ENCODE results near the gene RO60.
"Not testable (repeated sequence)": the region's sequence is repeated elsewhere in the genome, so short reads cannot be mapped to it uniquely, and the experiment has no call there.

Gene RO60

DNA sequence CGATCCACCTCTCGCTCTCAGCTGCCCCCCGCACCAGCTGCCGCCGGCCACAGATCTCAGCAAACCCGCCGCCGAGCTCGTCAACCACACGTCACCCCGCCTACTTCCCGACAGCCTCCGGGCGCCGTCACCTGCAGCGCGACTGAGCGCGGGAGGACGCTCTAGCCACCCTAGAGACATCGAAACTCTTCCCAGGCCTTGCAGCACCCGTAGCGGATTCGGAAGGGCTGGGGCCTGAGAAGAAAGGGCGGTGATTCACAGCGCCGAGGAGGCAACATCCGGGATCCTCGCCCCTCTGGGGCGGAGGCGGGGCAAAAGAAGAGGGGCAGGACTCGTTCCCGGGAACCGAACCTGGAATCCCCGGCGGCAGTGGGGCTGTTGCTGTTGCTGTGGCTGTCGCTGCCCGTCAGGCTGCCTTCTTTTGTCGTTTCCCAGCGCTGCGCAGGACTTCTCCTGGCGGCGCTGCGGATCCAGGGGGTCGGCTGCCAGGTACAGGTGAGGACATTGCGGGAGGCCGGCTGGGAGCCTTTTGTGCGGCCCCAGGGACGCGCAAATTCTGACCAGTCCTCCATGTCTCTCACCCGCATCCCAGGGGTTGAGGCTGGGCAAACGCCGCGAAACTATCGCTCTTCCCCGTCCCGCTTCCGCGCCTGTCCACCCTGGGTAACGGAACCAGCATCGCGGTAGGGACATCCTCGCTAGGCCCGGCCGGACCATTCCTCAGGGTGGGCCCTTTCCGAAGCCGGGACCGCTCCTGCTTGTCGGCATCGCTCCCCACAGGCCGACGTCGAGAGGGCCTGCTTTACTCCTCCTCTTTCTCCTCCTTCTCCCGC, at the start of gene RO60, which contains the start of gene UCHL5:
TSS of gene RO60 (plus strand) at position 331 of the 833 bp plus-strand sequence. CDS start 9,443 bp downstream, outside the sequence.
TSS of gene UCHL5 (minus strand) at position 79 of the 833 bp plus-strand sequence. CDS start 100 bp downstream, outside the sequence.
- peak; percentile 99 for DNase-seq

GRCh38 chr1:193011406-193011805, 48.0 kb upstream of the RO60 start:
- DNase-seq: no peak

DNA sequence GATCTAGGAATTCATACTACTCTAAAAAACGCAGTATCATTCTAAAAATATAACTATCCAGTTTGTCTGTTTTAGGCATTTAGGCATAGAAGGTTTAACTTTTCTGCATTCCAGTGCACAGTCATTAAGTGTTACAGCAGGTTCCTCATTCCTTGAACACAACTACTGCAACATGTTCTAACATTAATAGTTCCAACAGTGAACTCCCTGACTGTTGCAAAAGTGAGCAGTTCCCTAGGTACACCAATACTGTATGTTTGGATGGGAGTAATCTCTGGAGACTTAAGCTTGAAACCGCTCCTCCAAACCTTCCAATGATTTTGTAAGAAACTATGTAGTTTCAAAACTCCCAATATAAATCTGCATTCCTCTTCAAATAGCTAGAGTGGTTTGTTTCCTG, 46.4 kb upstream of the RO60 start:
- DNase-seq: no peak

GRCh38 chr1:193013707-193014106, 45.7 kb upstream of the RO60 start:
- no peak for DNase-seq

- no peak for DNase-seq
Observed at GRCh38 chr1:193014400-193014799, 45.0 kb upstream of the RO60 start.

DNA sequence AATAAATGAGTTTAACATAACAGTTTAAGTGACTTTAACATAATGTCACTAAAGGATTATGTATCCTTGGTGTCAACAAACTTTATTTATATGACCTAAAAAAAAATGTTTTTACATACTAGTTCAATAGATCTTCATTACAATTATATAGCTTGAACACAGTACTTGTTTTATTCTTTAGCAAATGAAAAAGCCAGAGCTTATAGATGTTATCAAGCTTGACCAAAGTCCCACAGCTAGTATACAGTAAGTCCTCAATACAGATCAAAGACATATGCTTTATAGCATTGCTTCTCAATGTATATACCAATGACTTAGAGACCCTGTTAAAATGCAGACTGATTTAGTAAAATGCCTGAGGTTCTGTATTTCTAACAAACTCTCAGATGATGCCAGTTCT, 42.6 kb upstream of the RO60 start:
- DNase-seq: no peak

DNA sequence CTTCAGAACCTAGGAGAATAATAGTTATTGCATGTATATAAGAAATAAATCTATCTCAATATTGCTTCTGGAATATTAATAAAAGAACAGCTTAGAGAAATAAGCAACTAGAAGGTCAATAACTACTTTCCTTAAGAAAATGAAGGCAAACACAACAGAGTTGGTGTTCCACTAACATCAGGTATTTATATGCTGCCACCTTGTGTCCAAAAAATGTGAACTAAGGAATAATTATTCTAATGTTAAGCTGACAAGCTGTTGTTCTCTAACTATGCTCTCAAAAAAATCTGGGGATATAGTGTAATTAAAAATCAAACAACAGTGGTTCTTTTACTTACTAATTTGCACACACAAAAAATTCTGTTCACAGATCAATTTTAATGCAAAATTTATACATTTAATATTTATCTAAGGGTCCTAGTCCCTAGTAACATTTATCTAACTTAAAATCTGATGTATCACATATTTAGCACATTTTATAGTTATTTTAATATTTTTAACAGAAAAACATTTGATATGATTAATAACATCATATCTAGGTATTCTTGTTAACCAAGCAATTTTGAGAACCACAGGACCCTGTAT, 39.9 kb upstream of the RO60 start:
- peak; percentile 48 to 57 for DNase-seq

GRCh38 chr1:193025218-193025617, 34.2 kb upstream of the RO60 start:
- DNase-seq: no peak

GRCh38 chr1:193030280-193030679, 29.1 kb upstream of the RO60 start:
- DNase-seq: no peak

- peak; percentile 52 to 78 for DNase-seq
Observed at GRCh38 chr1:193031431-193031830, 28.0 kb upstream of the RO60 start.

DNA sequence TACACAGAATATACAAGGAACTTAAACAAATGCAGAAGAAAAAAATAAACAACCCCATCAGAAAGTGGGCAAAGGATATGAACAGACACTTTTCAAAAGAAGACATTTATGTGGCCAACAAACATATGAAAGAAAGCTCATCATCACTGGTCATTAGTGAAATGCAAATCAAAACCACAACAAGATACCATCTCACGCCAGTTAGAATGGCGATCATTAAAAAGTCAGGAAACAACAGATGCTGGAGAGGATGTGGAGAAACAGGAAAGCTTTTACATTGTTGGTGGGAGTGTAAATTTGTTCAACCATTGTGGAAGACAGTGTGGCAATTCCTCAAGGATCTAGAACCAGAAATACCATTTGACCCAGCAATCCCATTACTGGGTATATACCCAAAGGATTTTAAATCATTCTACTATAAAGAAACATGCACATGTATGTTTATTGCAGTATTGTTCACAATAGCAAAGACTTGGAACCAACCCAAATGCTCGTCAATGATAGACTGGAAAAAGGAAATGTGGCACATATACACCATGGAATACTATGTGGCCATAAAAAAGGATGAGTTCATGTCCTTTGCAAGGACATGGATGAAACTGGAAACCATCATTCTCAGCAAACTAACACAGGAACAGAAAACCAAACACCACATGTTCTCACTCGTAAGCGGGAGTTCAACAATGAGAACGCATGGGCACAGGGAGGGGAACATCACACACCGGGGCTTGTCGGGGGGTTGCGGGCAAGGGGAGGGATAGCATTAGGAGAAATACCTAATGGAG, 26.6 kb upstream of the RO60 start:
- not testable (repeated sequence) for DNase-seq

DNA sequence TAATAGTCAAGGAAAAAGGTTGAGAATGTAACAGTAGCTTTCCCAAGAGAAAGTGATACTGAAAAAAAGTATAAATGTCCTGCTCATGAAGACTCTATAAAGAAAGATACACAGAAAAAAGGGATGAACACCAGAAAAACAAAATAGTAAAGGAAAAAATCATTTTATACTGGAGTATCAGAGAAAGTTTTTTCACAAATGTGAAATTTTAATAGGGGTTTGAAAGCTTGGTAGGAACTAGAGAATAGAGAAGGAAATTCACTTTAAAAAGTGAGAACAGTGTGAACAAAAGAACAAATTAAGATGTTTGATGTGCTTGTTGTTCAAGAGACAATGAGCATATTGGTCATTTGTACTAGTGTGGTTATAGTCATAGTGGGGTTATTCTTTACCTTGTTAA, 25.8 kb upstream of the RO60 start:
- DNase-seq: no peak

- no peak for DNase-seq
Observed at GRCh38 chr1:193036337-193037047, 22.9 kb upstream of the RO60 start.

- no peak for DNase-seq
Observed at GRCh38 chr1:193040011-193040410, 19.4 kb upstream of the RO60 start.

DNA sequence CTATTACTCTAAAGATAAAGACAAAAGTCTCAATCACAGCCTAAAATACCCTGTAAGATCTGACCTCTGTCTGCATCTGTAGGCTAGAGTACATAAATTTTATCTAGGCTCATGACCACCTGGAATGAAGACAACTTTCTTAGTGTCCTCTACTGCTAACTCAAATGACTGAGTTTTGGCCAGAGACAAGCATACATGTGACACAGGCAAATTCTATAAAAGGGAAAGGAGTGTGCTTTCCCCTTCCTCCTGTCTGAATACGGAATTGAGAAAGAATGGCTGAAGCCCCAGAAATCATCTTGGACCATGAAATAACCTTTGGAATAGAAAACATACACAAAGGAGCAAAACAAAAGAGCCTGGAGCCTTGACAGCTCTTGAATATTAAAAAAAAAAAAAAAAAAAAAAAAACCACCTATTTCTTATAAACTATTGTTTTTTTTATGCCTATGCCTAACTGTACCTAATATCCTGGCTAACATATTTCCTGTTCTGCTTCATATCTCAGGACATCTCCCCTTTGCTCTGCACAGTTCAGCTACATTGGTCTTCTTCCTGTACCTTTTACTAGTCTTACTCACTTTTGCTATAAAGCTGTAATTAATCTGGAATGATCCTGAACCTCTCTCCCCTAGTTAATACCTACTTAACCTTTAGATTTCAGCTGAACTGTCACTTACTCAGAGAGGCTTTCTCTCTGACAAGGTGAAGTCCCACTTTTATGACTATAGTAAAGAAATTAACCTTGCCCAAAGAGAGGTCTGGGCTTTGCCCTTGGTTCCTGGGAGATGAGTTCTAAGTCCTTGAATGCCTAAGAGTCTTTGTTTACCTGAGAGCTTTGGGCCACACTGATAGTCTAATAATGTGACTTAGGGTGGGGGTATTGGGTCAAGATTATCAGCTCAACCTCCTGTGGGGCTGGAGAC, 16.4 kb upstream of the RO60 start:
- no peak for DNase-seq

GRCh38 chr1:193048913-193049312, 10.5 kb upstream of the RO60 start:
- not testable (repeated sequence) for DNase-seq

GRCh38 chr1:193054169-193054675, 5.2 kb upstream of the RO60 start:
- DNase-seq: no peak

- DNase-seq: peak; percentile 68 to 72
Observed at GRCh38 chr1:193058529-193059281, 707 bp upstream of the RO60 start.

- peak in 1 of 2 experiments; percentile 74 for DNase-seq
Observed at GRCh38 chr1:193060115-193060403, 647 bp downstream of the RO60 start.

DNA sequence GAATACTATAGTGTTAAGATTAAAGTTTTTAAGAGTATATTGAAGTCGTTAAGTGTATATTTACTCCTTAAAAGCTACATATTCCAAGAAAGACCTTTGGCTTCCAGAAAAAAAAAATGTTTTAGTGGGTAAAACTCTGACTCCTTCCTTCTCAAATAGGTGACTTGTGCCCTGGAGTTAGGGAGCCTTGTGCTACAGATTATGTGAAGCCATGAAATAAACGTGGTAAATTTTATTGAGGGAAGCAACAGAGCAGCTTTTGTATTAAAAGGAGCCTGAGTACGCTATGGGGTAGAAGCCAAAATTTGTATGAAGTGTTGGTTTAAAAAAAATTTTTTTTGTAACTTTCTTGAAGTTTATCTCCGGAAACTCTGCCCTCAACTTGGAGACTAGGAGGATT, 994 bp downstream of the RO60 start:
- DNase-seq: peak in 1 of 2 experiments; percentile 11

DNA sequence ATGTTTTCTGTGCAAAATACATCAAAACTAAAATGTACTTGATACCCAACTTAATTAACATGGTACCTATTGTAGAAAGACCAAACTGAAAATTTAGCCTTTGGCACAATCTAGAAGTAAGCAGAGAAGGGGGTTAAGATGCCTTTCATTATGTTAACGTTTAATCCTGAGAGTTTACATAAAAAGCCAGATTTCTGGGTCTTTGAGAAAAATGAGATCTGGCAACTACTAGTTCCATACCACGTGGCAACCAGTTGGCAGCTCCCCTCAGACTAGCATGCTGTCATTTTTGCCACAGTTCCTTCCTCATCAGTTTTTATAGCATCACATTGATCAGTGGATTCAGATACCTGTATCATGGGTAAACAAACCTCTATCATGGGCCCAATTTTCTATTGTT, 1.5 kb downstream of the RO60 start:
- peak; percentile 58 to 74 for DNase-seq
